Measurements from ENCODE around the gene ITSN1.

DNA sequence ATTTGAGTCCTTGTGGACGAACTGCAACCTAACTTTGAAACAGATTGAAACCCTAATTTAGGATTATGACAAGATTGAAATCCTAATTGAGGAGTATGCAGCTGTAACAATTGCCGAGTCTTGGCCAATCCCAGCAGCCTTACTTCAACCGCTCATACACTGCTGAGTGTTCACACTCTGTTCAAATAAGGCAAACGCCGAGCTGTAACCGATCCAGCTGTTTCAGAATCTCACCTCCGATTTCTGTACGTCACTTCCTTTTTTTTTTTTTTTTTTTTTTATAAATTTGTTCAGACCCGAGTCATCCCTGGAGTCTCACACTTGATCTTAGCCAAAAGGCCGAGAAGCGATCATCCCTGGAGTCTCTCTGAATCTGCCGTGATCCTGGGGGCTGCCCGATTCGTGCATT, 295.6 kb downstream of the ITSN1 start:
- no peak for TF ChIP-seq CTCF (IDR thresholded peaks at IDR 0.05)
- TF ChIP-seq POLR2A (IDR thresholded peaks at IDR 0.05), result no peak
- TF ChIP-seq POLR2AphosphoS5 (IDR thresholded peaks at IDR 0.05), result no peak
- TF ChIP-seq EP300 (IDR thresholded peaks at IDR 0.05), result no peak
